HEK293 (cell line): ENCODE data around the gene ERP29.

Experiments
- FEZF1 ChIP-seq: fragments of 450-650 bp; formaldehyde crosslinking; IDR thresholded peaks from 2 replicates; pipeline ENCODE4 v1.5.1; 2016; ENCODE audit warnings: missing biosample characterization, missing genetic modification characterization
- RBAK ChIP-seq: fragments of 450-650 bp; formaldehyde crosslinking; IDR thresholded peaks from 2 replicates; pipeline ENCODE4 v1.5.1; 2016; ENCODE audit warnings: missing biosample characterization, missing genetic modification characterization
- TCF7L2 ChIP-seq: IDR thresholded peaks from 2 replicates; pipeline ENCODE4 v1.6.1; 2011; ENCODE audit warnings: low read depth, mild to moderate bottlenecking, inconsistent platforms, low read length, moderate library complexity, borderline replicate concordance
- ZNF157 ChIP-seq: fragments of 450-650 bp; formaldehyde crosslinking; IDR thresholded peaks from 2 replicates; pipeline ENCODE4 v1.5.1; 2016; ENCODE audit warnings: missing biosample characterization, missing genetic modification characterization
- ZNF239 ChIP-seq: fragments of 450-650 bp; formaldehyde crosslinking; IDR thresholded peaks from 2 replicates; pipeline ENCODE4 v1.5.1; 2016; ENCODE audit warnings: missing biosample characterization, missing genetic modification characterization
- ZNF266 ChIP-seq: fragments of 450-650 bp; formaldehyde crosslinking; IDR thresholded peaks from 2 replicates; pipeline ENCODE4 v1.5.1; 2016; ENCODE audit warnings: missing biosample characterization, missing genetic modification characterization, low read depth
- ZNF324 ChIP-seq: fragments of 450-650 bp; formaldehyde crosslinking; IDR thresholded peaks from 2 replicates; pipeline ENCODE4 v1.5.1; 2016; ENCODE audit warnings: missing biosample characterization, missing genetic modification characterization
- ZNF404 ChIP-seq: fragments of 450-650 bp; formaldehyde crosslinking; IDR thresholded peaks from 2 replicates; pipeline ENCODE4 v1.5.1; 2017; ENCODE audit warnings: missing biosample characterization, missing genetic modification characterization
- ZNF426 ChIP-seq: fragments of 450-650 bp; formaldehyde crosslinking; IDR thresholded peaks from 2 replicates; pipeline ENCODE4 v1.5.1; 2017; ENCODE audit warnings: missing biosample characterization, missing genetic modification characterization, mild to moderate bottlenecking, inconsistent platforms, moderate library complexity
- ZNF48 ChIP-seq: fragments of 450-650 bp; formaldehyde crosslinking; IDR thresholded peaks from 2 replicates; pipeline ENCODE4 v1.5.1; 2016; ENCODE audit warnings: missing biosample characterization, missing genetic modification characterization
- ZNF544 ChIP-seq: fragments of 450-650 bp; formaldehyde crosslinking; IDR thresholded peaks from 2 replicates; pipeline ENCODE4 v1.5.0; 2017; ENCODE audit warnings: missing biosample characterization, missing genetic modification characterization
- ZNF654 ChIP-seq: fragments of 450-650 bp; formaldehyde crosslinking; IDR thresholded peaks from 2 replicates; pipeline ENCODE4 v1.5.1; 2016; ENCODE audit warnings: low read depth, missing biosample characterization, missing genetic modification characterization
- ZNF707 ChIP-seq: fragments of 450-650 bp; formaldehyde crosslinking; IDR thresholded peaks from 2 replicates; pipeline ENCODE4 v1.5.1; 2016; ENCODE audit warnings: missing biosample characterization, missing genetic modification characterization
- ZNF843 ChIP-seq: fragments of 450-650 bp; formaldehyde crosslinking; IDR thresholded peaks from 2 replicates; pipeline ENCODE4 v1.5.1; 2016; ENCODE audit warnings: missing biosample characterization, missing genetic modification characterization
- TF ChIP-seq, protein P1 (sequence below): fragments of 450-650 bp; formaldehyde crosslinking; IDR thresholded peaks from 2 replicates; pipeline ENCODE4 v1.5.1; 2016; ENCODE audit warnings: missing biosample characterization, missing genetic modification characterization
- TF ChIP-seq, protein P2 (sequence below): fragments of 450-650 bp; formaldehyde crosslinking; IDR thresholded peaks from 2 replicates; pipeline ENCODE4 v1.5.0; 2017; ENCODE audit warnings: missing biosample characterization, missing genetic modification characterization, borderline replicate concordance
- TF ChIP-seq, protein P3 (sequence below): fragments of 450-650 bp; formaldehyde crosslinking; IDR thresholded peaks from 2 replicates; pipeline ENCODE4 v1.5.1; 2016; ENCODE audit warnings: missing biosample characterization, missing genetic modification characterization, low read depth
- TF ChIP-seq, protein P4 (sequence below): fragments of 450-650 bp; formaldehyde crosslinking; IDR thresholded peaks from 2 replicates; pipeline ENCODE4 v1.5.1; 2016; ENCODE audit warnings: missing biosample characterization, missing genetic modification characterization
- TF ChIP-seq, protein P5 (sequence below): fragments of 450-650 bp; formaldehyde crosslinking; IDR thresholded peaks from 2 replicates; pipeline ENCODE4 v1.5.1; 2016; ENCODE audit warnings: missing biosample characterization, missing genetic modification characterization
- TF ChIP-seq, protein P6 (sequence below): fragments of 450-650 bp; formaldehyde crosslinking; conservative IDR thresholded peaks from 2 replicates; pipeline ENCODE4 v1.5.1; 2016; ENCODE audit warnings: low read depth, missing biosample characterization, missing genetic modification characterization
- TF ChIP-seq, protein P7 (sequence below): fragments of 450-650 bp; formaldehyde crosslinking; IDR thresholded peaks from 2 replicates; pipeline ENCODE4 v1.5.1; 2016; ENCODE audit warnings: missing biosample characterization, missing genetic modification characterization

The ERP29 gene

DNA sequence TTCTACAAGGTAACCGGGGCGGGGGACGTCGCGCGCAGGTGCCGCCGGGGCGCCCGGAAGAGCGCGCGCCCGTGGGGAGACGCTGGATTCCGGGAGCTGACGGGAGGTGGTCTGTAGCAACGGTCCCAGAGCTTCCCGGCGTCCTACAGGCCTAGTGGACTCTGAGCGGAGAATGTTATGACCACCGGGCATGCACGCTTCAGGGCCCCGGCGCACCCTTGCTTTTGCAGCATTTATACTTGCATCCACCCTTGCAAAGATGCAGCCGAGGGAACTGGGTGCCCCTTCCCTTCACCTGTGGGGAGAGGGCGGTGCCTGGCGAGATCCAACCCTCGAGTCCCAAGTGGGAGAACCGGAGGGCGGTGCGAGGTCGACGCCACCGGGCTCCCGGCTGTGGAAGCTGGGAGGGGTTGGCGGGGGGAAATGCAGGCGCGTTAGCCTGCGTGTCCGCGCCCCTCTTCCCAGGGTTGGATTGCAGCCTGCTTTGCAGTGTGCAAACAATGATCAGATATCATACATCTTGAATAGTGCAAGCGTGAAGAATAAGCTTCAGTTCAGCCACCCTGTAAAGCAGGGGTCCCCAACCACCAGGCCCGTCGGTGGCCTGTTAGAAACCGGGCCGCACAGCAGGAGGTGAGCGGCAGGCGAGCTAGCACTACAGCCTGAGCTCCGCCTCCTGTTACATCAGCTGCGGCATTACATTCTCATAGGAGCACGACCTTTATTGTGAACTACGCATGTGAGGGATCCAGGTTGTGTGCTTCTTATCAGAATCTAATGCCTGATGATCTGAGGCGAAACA, 576 bp downstream of the ERP29 start (continued):
- TF ChIP-seq ZNF239 (tag by site-specific recombination) = no peak
- TF ChIP-seq ZNF324 (tag by site-specific recombination) = peak; percentile 53; the same call in 1 of the 2 replicates
- TF ChIP-seq, protein P1, sequence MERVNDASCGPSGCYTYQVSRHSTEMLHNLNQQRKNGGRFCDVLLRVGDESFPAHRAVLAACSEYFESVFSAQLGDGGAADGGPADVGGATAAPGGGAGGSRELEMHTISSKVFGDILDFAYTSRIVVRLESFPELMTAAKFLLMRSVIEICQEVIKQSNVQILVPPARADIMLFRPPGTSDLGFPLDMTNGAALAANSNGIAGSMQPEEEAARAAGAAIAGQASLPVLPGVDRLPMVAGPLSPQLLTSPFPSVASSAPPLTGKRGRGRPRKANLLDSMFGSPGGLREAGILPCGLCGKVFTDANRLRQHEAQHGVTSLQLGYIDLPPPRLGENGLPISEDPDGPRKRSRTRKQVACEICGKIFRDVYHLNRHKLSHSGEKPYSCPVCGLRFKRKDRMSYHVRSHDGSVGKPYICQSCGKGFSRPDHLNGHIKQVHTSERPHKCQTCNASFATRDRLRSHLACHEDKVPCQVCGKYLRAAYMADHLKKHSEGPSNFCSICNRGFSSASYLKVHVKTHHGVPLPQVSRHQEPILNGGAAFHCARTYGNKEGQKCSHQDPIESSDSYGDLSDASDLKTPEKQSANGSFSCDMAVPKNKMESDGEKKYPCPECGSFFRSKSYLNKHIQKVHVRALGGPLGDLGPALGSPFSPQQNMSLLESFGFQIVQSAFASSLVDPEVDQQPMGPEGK (tag by site-specific recombination) = peak; percentile 69
- TF ChIP-seq, protein P2, sequence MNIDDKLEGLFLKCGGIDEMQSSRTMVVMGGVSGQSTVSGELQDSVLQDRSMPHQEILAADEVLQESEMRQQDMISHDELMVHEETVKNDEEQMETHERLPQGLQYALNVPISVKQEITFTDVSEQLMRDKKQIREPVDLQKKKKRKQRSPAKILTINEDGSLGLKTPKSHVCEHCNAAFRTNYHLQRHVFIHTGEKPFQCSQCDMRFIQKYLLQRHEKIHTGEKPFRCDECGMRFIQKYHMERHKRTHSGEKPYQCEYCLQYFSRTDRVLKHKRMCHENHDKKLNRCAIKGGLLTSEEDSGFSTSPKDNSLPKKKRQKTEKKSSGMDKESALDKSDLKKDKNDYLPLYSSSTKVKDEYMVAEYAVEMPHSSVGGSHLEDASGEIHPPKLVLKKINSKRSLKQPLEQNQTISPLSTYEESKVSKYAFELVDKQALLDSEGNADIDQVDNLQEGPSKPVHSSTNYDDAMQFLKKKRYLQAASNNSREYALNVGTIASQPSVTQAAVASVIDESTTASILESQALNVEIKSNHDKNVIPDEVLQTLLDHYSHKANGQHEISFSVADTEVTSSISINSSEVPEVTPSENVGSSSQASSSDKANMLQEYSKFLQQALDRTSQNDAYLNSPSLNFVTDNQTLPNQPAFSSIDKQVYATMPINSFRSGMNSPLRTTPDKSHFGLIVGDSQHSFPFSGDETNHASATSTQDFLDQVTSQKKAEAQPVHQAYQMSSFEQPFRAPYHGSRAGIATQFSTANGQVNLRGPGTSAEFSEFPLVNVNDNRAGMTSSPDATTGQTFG = no peak
- no peak for TF ChIP-seq ZNF426
- TF ChIP-seq ZNF157 (tag by site-specific recombination) = no peak
- TF ChIP-seq RBAK (tag by site-specific recombination) = no peak
- TF ChIP-seq ZNF266 = no peak
- TF ChIP-seq TCF7L2 = no peak
- TF ChIP-seq ZNF544 (tag by site-specific recombination) = no peak
- TF ChIP-seq ZNF843 = no peak
- TF ChIP-seq, protein P3, sequence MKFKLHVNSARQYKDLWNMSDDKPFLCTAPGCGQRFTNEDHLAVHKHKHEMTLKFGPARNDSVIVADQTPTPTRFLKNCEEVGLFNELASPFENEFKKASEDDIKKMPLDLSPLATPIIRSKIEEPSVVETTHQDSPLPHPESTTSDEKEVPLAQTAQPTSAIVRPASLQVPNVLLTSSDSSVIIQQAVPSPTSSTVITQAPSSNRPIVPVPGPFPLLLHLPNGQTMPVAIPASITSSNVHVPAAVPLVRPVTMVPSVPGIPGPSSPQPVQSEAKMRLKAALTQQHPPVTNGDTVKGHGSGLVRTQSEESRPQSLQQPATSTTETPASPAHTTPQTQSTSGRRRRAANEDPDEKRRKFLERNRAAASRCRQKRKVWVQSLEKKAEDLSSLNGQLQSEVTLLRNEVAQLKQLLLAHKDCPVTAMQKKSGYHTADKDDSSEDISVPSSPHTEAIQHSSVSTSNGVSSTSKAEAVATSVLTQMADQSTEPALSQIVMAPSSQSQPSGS (tag by site-specific recombination) = no peak
- TF ChIP-seq FEZF1 (tag by site-specific recombination) = no peak
- TF ChIP-seq, protein P4, sequence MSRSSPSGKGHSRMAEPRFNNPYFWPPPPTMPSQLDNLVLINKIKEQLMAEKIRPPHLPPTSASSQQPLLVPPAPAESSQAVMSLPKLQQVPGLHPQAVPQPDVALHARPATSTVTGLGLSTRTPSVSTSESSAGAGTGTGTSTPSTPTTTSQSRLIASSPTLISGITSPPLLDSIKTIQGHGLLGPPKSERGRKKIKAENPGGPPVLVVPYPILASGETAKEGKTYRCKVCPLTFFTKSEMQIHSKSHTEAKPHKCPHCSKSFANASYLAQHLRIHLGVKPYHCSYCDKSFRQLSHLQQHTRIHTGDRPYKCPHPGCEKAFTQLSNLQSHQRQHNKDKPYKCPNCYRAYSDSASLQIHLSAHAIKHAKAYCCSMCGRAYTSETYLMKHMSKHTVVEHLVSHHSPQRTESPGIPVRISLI (tag by site-specific recombination) = no peak
- no peak for TF ChIP-seq ZNF707 (tag by site-specific recombination)
- TF ChIP-seq, protein P5, sequence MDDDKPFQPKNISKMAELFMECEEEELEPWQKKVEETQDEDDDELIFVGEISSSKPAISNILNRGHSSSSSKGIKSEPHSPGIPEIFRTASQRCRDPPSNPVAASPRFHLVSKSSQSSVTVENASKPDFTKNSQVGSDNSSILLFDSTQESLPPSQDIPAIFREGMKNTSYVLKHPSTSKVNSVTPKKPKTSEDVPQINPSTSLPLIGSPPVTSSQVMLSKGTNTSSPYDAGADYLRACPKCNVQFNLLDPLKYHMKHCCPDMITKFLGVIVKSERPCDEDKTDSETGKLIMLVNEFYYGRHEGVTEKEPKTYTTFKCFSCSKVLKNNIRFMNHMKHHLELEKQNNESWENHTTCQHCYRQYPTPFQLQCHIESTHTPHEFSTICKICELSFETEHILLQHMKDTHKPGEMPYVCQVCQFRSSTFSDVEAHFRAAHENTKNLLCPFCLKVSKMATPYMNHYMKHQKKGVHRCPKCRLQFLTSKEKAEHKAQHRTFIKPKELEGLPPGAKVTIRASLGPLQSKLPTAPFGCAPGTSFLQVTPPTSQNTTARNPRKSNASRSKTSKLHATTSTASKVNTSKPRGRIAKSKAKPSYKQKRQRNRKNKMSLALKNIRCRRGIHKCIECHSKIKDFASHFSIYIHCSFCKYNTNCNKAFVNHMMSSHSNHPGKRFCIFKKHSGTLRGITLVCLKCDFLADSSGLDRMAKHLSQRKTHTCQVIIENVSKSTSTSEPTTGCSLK (tag by site-specific recombination) = no peak
- TF ChIP-seq ZNF404 (tag by site-specific recombination) = no peak
- no peak for TF ChIP-seq ZNF48
- TF ChIP-seq, protein P6, sequence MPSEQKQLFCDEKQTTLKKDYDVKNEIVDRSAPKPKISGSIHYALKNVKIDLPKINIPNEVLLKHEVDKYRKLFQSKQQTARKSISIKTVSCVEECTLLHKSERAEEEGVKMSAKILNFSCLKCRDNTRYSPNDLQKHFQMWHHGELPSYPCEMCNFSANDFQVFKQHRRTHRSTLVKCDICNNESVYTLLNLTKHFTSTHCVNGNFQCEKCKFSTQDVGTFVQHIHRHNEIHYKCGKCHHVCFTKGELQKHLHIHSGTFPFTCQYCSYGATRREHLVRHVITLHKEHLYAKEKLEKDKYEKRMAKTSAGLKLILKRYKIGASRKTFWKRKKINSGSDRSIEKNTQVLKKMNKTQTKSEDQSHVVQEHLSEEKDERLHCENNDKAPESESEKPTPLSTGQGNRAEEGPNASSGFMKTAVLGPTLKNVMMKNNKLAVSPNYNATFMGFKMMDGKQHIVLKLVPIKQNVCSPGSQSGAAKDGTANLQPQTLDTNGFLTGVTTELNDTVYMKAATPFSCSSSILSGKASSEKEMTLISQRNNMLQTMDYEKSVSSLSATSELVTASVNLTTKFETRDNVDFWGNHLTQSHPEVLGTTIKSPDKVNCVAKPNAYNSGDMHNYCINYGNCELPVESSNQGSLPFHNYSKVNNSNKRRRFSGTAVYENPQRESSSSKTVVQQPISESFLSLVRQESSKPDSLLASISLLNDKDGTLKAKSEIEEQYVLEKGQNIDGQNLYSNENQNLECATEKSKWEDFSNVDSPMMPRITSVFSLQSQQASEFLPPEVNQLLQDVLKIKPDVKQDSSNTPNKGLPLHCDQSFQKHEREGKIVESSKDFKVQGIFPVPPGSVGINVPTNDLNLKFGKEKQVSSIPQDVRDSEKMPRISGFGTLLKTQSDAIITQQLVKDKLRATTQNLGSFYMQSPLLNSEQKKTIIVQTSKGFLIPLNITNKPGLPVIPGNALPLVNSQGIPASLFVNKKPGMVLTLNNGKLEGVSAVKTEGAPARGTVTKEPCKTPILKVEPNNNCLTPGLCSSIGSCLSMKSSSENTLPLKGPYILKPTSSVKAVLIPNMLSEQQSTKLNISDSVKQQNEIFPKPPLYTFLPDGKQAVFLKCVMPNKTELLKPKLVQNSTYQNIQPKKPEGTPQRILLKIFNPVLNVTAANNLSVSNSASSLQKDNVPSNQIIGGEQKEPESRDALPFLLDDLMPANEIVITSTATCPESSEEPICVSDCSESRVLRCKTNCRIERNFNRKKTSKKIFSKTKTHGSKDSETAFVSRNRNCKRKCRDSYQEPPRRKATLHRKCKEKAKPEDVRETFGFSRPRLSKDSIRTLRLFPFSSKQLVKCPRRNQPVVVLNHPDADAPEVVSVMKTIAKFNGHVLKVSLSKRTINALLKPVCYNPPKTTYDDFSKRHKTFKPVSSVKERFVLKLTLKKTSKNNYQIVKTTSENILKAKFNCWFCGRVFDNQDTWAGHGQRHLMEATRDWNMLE = no peak
- TF ChIP-seq ZNF654 (tag by site-specific recombination) = no peak
- TF ChIP-seq, protein P7, sequence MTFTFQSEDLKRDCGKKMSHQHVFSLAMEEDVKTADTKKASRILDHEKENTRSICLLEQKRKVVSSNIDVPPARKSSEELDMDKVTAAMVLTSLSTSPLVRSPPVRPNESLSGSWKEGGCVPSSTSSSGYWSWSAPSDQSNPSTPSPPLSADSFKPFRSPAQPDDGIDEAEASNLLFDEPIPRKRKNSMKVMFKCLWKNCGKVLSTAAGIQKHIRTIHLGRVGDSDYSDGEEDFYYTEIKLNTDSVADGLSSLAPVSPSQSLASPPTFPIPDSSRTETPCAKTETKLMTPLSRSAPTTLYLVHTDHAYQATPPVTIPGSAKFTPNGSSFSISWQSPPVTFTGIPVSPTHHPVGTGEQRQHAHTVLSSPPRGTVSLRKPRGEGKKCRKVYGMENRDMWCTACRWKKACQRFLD = no peak
